ENCODE data around the gene APLP2.

Gene APLP2

DNA sequence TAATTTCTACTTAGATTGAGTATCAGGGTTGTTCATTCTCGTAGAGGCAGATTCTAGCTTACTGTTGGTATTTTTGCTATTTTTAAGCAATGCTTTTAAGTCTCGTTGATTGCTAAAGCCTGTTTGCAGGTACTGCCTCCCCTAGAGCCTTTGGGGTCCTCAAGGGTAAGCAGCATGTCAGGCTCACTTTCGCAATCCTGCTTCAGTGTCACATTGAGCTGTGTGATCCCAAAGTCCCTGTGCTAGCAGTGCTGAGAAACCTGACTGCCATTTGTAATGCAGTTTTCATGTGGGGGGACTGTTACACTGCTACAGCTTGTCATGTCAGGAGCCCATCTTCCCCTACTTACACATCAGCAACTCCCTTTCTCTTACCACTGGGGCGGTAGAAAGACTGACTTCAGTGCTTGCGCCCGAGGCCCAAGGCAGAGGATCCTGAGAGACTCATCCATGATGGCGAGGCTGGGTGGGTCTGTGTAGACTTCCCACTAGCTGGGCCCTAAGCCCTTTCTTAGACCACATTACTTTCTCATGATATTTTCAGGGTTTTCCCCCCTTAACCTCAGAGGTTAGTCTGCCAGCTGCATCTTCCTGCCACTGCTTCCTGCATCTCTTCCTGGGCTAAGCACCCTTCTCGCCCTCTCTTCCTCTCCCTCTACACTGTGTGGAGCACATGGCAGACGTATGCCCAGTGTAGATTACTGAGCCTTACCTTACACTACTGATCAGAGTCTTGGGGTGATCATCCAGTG lies 49.1 kb downstream of the APLP2 start:
- DNase-seq (ENCODE audit: low read depth): no peak

GRCh38 chr11:130120045-130120444 lies 50.4 kb downstream of the APLP2 start:
- no peak for DNase-seq (ENCODE audit: low read depth)

DNA sequence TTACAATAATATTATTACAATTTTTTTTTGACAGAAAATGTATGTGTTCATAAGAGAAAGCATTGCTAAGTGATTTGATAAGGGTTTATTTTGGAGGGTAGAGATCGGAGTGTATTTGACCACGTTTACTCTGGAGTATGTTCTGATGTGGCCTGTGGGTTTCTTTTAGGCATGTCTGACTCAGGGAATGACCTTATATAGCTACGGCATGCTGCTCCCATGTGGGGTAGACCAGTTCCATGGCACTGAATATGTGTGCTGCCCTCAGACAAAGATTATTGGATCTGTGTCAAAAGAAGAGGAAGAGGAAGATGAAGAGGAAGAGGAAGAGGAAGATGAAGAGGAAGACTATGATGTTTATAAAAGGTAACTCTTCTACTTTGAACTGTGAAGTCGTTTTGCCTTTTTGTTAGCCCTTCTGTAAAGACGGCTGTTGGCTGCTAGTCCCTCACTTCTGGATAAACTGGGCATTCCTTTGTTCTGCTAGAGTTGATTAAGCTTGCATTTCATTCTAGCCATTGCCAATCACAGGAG lies 51.8 kb downstream of the APLP2 start:
- DNase-seq (ENCODE audit: low read depth): peak; percentile 54

GRCh38 chr11:130122141-130122575 lies 52.5 kb downstream of the APLP2 start:
- DNase-seq (ENCODE audit: low read depth): no peak

DNA sequence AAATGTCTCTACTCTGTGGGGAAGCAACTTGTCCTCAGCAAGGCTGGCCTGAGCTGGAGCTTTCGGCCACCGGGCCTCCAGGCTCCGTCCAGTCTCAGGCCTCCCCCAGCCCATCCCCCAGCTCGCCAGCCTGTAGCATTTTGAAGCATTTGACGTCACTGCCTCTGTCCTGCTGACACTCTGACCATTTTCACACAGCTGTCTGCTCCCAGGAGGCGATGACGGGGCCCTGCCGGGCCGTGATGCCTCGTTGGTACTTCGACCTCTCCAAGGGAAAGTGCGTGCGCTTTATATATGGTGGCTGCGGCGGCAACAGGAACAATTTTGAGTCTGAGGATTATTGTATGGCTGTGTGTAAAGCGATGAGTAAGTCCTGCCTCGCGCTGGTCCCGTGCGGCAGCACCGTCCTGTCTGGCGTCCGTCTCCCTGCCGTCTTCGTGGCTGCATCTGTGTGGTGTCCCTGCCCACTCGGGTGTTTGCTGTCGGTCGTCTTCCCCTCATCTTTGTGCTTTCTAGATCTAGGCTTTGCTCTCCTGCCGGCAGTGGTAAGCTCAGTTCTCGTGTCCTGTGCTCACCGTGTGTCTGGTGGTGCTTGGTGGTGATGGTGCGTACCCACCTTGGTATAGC lies 53.8 kb downstream of the APLP2 start:
- no peak for DNase-seq (ENCODE audit: low read depth)

GRCh38 chr11:130124096-130124495 lies 54.4 kb downstream of the APLP2 start:
- DNase-seq (ENCODE audit: low read depth): peak; percentile 92

GRCh38 chr11:130125638-130126037 lies 55.9 kb downstream of the APLP2 start:
- no peak for DNase-seq (ENCODE audit: low read depth)

GRCh38 chr11:130126516-130126915 lies 56.8 kb downstream of the APLP2 start:
- DNase-seq (ENCODE audit: low read depth): no peak

DNA sequence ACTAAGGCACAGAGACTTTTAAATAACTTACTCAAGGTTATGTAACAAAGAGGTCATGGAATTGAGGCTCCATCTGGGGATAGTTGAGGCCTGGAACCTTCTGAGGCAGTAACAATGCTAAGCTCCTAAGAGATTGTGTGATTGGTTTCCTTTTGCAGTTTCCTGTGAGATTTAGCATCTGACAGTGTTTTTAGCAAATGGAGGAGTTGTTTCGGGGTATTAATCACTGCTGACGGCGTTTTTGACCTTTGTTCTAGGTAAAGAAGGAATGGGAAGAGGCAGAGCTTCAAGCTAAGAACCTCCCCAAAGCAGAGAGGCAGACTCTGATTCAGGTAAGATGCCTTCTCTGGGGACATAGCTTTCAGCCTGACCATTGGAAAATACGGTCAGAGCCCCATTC lies 57.8 kb downstream of the APLP2 start:
- no peak for DNase-seq (ENCODE audit: low read depth)

GRCh38 chr11:130128626-130129025 lies 58.9 kb downstream of the APLP2 start:
- DNase-seq (ENCODE audit: low read depth): no peak

GRCh38 chr11:130129922-130130321 lies 60.2 kb downstream of the APLP2 start:
- DNase-seq (ENCODE audit: low read depth): no peak

DNA sequence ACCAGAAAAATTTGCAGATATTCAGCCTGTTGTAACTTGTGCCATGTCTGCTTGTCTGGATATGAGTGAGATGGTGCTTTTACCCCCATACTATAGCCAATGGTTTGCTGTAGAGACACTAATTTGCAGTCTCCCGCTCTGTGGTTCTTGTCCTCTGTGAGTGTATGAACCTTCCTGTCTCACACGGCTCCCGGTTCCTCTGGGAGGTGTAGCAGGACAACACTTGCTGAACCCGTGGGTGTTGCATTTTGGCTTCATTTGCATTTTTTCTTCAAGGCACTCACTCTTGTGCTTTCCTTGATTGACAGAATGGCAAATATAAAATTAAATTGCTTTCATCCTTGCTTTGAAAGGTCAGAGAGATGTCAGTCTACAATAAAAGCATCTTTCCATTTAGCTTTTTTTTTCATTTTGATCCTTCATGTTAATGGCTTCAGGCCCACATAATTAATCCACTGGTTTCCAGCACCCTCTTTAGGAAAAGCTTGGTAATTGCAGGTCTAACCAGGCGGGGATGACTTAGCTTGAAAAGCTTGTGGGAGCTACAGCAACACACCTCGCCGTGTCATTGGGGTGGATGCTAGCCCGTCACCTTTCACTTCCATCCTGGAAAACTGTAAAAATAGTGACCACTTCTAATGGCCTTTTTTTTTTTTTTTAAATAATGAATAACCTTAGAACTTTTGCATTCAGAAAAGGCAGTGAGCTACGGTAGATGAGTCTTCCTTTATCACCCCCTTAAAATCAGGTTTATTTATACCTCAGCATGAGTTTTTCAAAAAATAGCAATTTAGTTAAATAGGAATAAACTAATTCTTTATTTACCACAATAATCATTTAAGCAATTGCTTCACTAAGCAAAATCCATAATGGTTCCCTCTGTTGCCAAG lies 62.5 kb downstream of the APLP2 start:
- DNase-seq (ENCODE audit: low read depth): peak; percentile 43

DNA sequence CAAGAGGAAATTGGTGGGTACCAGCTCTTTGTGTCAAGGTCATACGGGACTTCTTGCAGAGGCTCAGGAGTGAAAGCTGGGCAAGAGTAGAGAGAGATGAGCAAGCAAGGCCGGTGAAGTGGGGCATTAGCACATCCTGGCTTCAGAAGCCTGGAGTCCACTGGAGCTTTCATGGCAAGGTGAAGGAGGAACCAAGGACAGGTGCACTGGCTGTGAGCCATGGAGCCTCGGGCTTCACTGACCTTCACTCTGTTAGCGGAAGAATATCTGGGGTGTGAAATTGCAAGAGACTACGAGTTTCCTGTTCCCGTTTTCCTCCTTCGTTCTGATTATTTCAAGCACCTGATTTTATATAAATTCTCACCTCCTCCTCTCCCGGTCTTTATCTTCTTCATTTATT lies 64.0 kb downstream of the APLP2 start:
- DNase-seq (ENCODE audit: low read depth): no peak

- DNase-seq (ENCODE audit: low read depth): no peak
Measured at GRCh38 chr11:130136107-130136506, 66.4 kb downstream of the APLP2 start.

DNA sequence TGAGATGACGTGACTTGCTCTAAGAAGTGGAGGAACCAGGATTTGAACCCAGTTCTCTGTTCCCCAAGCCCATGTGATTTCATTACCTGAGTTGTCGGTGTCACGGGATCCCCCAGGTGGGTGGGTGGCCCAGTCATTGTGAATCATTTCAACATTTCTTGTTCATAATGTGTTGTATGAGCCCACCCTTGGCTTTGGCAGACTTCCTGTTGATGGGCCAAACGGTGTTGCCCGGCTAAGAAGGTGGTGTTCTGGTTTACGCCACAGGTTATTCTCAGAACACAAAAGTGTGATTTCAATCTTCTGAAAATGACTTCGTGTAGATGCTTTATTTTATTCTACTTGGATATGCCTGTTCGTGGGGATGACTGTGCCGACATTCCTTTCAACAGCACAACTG lies 68.3 kb downstream of the APLP2 start:
- DNase-seq (ENCODE audit: low read depth): no peak

DNA sequence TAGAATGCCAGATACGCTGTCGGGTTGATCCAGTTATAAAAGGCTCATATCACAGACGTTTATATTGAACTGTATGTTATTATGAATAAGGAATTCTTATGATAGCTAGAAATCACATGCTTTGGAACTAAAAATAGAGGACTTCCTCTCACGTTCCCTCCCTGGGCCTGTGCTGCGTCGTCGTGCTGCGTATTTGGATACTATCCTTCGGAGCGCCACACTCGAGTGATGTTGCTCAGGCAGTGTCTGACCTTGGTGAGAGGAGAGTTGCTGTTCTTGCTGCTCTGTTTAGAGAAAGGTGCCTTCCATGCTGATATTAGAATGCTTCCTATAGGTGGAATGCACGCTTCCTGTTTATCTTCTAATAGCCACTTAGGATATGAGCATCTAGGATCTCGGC lies 69.7 kb downstream of the APLP2 start:
- DNase-seq (ENCODE audit: low read depth): no peak

- no peak for DNase-seq (ENCODE audit: low read depth)
Measured at GRCh38 chr11:130141561-130142341, 72.1 kb downstream of the APLP2 start.

- DNase-seq (ENCODE audit: low read depth): no peak
Measured at GRCh38 chr11:130144141-130144540, 74.4 kb downstream of the APLP2 start.

DNA sequence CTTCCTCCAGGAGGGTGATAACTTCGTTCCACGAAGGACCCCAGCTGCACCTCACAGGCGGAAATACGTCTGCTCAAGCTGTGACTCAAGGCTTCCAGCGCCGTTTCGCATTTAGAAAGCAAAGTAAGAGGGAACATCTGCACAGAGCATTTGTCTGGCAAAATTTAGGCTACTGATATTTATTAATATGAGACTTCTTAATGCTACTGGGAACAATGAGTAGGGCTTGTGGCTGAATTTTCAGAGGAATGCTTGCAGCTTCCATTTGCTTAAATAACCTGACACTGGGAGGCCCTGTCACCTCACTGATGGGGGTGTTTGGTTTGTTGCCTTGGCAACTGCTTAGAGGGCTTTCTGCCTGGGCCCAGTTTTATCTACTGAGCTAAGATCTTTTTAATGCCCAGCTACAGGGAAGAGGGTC lies 75.2 kb downstream of the APLP2 start:
- no peak for DNase-seq (ENCODE audit: low read depth)

- no peak for DNase-seq (ENCODE audit: low read depth)
Measured at GRCh38 chr11:130145311-130145812, 75.7 kb downstream of the APLP2 start.

- DNase-seq (ENCODE audit: low read depth): no peak
Measured at GRCh38 chr11:130145975-130146776, 76.5 kb downstream of the APLP2 start.

All from stromal cell of bone marrow (primary cell).